GF-D8 (cell line): Measurements from ENCODE around the gene CABP2.
"Not testable (repeated sequence)": the region's sequence is repeated elsewhere in the genome, so short reads cannot be mapped to it uniquely, and the experiment has no call there.

ENCODE experiments used
- DNase-seq: peaks from one replicate; lab custom pipeline; 2025; lab: John Stamatoyannopoulos, UW

CABP2 gene

DNA sequence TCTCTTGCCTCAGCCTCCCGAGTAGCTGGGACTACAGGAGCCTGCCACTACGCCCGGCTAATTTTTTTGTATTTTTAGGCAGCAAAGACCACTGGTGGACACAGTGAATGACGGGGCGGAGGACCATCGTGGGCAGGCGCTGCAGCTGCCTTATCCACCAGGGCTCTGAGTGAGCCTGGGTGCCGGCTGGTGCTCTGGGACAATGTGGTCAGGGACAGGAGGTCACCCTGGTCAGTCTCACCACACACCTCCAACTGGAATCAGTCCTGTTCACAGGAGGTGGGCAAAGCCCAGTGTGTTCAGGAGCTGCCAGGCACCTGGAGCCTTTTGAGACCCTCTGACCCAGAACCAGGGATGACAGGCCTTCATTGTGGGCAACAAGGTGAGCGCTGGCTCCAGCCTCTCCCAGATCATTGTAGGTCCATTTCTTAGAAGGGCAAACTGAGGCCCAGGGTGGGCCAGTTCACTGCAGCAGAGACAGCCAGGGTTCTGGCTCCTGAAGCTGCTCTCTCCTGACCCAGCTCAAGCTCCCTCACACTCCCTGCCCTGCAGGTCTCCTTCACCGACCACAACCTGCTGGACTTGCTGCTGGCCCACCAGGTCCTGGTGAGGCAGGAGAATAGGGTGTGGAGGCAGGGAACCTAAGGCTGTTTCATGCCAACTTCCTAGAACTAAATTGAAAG, 15.7 kb upstream of the CABP2 start:
- DNase-seq: no peak

DNA sequence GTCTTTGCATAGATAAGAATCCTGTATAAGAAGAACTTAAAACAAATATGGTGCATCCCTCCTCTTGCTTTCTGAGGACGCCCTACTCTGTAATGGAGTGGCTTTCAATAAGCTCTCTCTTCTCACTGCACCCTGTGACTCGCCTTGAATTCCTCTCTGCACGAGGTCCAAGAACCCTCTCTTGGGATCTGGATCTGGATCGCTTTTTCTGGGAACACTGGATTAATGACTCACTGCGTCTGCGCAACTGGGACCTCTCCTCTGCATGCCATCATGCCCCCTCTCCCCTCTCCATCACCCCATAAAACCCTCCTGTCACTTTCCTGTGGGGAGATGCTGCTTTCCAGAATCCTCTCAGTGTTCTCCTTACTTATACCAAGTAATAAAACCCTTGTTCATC, 15.1 kb upstream of the CABP2 start:
- DNase-seq: no peak

DNA sequence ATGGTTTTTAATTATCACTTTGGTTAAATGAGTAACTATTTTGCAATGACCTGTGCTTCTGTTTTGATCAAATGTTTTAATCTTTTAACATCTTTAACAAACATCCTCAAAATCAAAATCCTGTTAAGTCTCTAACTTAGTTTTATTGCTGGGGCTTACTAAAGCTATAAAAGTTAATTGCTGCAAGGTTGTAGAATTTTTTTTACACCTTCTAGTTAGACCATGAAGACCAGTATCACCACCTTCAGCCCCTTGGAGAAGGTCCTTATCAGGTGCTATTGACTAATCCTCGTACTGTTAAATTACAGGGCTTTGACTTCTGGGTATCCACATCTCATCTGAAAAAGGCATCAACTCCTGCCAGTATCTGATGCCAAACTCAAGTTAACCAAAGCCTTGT, 12.3 kb upstream of the CABP2 start:
- no peak for DNase-seq

DNA sequence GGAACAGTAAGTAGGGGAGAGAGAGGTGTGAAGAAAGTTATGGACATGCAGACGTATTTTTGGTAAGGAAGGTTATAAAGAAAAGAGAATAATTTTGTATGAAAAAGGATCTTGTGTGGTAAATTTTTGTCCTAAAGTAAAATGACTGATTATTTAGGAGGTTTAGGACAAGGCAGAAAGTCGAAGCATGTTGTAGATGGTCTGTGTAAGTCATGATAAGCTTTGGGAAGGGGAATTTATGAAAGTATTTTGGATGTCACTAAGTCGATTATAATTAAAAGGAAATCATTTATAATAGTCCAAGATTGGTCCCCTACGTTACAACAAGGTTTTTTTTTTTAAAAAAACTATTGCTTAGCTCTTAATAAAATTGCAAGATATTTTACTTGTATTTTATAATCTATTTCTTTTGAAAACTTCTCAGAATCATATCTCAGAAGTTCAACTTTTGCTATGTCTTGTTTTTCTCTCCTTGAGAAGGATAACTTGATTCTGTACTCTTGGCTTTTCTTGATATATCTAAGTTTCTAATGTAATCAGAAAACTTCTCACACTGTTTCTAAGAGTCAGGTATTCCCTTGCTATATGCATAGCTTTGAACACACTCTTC, 10.9 kb upstream of the CABP2 start:
- no peak for DNase-seq

DNA sequence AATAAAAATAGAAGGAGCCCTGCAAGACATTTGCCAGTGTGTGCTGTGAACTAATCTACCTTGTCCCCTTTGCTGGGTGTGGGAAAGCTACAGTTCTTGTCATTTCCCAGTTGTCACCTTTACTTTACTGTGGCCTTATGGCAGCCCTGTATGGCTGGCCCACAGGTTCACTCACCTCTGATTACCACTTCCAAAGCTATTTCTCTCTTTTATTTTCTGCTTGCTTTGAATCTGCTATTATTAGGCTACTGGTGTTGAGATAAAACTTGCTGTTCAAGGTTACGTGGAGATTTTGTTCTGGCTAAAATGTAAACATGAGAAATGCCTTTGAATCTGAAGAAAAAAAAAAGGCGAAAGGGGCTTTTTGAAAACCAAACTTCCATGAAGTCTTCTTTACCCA, 9.6 kb upstream of the CABP2 start:
- DNase-seq: no peak

DNA sequence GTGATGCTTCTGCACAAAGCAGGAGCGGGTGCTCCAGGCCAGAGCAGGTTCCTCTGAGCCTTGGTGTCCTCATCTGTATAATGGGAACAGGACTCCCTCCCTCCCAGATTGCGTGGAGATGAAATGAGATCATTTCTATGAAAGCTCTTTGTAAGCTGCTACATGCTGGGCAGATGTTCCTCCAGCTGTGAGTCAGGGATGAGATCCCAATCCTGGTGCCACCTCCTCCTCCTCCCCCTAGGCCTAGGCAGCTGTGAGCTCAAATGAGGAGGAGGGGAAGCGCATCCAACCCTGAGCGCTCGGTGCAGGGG, 7.0 kb upstream of the CABP2 start:
- no peak for DNase-seq

DNA sequence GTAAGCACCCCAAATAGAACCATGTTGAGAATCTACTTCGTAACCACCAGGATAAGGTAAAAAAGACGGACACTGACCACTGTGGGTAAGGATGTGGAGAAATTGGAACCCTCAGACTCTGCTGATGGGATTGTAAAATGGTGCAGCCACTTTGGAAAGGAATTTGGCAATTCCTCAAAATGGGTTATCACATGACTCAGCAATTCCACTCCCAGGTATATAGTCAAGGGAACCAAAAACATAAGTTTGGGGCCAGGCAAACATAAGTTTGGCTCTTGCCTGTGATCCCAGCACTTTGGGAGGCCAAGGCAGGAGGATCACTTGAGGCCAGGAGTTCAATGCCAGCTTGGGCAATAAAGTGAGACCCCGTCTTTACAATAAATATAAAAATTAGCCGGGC, 5.1 kb upstream of the CABP2 start:
- DNase-seq: no peak

DNA sequence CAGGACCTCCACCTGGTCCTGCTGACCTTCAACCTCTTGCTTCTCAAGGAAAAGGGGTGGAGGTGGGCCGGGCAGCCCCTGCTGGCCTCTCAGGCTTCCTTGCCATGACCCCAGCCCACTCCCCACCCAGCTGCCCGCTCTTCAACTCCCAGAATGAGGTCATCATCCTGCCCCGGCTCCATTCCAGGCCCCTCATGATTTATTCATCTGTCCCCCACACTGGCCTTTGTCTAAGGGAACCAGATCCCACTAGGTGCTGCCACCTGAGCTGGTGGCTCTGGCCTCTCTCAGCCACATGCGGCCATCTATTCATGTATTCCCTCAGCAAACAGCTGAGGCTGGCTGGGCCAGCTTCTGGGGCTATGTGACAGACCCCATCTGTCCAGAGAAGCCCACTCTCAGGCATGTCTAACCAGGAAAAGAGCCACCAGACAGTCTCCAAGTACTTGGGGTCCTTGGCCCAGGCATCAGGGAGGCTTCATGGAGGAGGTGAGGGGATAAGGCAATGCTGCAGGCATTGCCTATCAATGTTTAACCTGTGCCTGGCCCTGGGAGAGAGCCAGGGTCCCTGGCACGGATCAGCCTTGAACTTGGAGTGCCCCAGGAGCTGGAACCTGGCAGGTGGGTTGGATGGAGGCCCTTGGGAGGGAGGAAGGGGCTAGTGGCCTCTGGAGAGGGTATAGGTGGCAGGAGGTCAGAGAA, 2.2 kb upstream of the CABP2 start:
- no peak for DNase-seq

DNA sequence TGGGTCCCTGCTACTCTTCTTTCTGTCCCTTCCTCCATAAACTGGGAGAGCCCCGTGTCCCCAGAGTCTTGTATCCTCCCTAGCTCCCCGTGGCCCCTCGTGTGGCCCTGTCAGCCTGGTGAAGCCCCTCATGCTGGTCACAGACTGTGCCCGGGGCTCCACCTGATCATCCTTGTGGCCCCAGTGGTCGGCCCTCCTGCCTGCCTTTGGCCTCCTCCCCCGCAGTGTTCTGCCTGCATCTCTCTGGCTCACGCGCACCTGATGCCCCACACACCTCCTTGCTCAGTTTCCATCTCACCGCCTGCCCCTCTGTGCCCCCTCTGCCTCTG, 1.2 kb upstream of the CABP2 start:
- DNase-seq: no peak

DNA sequence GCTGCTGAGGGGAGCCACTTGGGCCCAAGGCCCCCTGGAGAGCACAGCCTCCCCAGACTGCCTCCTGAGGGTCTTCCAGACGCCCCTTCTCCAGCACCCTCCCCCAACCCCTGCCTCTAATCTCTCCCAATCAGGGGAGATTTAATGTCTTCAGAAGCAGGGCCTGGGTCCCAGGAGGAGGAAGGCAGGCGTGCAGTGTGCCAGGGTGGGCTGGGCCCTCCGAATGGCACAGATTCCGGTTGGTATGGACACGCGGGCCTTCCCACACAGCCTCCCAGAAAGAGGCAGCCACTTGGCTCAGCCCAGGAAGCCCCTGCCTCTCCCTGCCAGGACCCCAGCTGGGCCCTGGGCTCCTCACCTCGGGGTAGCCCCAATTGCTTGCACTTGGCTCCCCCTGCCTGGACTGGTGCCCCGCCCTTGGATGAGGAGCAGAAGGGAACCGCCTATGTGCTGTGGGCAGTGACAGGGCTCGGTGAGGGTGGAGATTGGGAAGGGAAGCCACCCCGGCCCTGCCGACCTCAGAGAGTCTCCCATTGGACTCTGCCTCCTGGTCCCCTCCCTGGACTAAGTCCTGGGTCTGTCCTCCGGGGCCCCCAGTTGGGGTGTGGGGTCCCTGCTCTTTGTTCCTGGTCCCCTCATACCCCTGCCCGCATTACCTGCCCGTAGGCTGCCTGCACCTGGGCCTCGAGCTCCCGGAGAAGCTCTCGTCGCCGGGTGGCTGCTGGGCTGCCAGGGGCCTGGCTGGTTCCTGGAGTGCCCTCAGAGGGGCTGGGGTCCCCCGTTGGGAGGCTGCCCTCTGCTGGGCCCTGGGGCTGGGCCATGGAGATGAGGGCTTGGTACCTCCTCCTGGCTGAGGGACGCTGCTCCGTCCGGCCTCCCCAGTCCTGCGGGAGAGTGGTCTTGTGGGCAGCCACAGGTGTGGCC, 572 bp upstream of the CABP2 start:
- DNase-seq: no peak

DNA sequence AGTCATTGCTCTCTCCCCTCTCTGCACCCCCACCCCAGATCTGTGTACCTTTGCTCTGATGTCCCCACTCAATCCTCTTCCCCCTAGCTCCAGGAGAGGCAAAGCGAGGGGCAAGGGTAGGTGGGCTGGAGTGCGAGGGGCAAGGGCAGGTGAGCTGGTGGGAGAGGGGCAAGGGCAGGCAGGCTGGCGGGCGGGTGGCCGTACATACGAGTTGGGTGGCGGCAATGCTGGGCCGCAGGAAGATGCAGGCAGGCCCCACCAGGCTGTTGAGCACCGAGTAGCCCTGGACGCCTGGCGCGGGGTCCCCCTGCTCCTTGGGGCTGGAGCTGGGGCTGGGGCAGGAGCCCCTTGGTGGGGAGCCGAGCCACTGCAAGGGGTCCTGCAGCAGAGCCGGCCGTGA, 908 bp downstream of the CABP2 start:
- no peak for DNase-seq

DNA sequence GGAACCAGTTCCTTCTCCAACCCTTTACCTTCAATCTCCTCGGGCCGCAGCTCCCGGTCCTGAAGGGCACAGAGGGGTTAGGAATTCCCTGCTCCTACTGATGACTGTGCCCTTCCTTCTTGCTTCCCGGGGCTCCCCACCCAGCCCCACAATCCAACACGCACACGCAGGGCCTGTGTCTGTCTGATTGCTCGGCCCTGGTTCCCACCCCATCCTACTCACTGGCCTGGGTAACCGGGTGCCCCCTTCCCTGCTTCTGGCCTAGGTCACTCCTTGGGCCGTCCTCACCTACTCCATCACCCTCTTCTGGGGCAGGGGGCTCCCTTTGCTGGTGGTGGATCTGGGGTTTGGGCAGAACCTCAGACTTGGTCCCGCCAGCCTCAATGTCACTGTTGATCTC, 1.3 kb downstream of the CABP2 start:
- DNase-seq: no peak

DNA sequence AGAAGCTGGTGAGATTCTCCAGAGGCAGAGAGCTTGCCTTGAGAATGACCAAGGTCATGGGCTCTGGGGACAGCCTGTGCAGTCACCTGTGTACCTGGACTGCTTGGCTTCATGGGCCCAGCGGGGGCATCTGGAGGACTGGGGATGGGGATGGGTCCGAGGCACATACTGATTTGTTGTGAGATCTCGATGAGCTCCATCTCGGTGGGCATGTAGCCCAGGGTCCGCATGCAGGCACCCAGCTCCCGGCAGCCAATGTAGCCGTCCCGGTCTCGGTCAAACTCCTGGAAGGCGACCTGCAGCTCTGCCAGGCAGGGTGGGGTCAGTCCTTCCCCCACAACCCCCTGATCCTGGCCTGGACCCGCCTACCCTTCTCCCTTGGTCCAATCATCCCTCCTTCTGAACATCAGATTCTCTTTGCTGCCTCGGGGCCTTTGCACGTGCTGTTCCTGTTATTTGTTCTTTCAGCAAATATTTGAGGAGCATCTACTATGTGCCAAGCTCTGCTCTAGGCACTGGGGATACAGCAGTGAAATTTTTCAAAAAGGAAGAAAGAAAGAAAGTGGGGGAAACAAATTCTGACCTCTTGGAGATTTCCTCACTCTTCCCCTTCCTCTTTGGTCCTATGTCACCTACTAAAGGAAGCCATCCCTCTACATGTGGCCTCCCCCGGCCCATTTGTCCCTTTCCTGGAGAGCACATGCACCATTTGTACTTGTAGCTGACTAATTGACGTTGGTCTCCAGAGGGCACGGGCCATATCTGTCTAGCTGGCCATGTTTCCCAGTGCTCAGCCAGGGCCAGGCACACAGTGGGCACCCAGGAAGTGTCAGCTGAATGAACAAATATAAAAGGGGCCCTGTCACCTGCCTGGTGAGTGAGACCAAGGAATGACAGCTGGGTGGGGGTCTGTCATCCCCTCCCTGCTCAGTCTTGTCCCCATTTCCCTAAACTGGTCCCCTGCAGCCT, 2.1 kb downstream of the CABP2 start:
- no peak for DNase-seq

DNA sequence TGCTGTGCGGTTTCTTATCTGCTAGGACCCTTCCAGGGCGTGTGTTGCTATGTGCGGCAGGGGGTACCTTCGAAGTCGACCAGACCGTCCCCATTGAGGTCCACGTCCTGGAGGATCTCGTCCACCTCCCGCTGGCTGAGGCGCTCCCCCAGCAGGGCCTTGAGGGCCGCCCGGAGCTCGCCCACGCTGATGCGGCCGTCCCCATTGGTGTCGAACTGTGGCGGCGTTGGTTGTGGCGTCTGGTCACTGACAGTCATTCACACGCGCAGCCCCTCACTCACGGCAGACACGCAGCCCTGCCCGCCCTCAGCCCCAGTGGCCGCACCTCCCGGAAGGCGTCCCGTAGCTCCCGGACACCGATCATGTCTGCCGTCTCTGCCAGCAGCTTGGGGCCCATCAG, 3.5 kb downstream of the CABP2 start:
- DNase-seq: no peak

DNA sequence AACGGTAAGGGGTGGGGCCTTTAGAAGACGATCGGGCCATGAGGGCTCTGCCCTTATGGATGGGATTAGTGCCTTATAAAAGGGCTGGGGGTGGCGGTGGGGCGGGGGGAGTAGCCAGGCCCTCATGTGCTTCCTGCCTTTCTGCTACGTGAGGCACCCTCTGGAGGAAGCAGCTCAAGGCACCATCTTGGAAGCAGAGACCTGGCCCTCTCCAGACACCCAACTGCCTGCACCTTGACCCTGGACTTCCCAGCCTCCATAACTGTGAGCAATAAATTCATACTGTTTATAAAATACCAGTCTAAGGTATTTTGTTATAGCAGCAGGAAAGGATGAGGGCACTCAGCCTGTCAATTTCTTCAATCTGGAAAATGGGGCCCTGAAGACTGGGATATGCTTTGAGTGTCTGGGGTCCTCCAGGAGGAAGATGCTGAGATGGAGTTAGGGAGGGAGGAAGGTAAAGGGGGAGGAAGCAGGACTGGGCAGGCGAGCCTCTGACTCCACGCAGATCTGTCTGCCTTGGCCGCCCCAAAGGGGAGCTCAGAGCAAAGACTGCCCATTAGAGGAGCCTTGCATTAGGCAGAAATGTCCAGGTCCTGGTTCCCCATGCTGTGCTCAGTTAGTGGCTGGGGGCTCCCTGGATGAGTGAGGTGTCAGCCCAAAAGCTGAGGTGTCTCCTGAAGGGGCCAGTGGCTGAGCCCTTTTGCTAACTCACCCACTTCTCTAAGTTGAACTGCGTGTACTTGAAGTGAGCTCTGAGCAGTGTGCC, 5.3 kb downstream of the CABP2 start:
- DNase-seq: no peak

DNA sequence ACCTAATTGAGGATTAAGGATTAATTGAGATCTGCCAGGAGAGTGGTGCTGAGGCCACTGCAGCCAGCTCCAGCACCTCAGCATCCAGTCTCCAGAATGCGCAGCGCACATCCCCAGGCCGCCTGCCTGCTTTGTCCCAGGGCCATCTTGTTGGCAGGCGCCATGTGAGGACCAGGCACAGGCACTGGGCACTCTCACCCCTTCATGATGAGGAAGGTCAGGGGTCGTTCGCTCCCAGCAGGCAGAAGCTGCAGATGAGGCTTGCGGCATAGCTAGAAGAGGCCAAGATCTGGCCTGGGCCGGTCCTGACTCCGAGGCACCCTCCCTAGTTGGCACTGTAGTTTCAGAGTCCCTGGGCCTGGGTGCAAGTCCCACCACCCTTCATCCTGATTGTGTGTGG, 6.4 kb downstream of the CABP2 start:
- DNase-seq: no peak

DNA sequence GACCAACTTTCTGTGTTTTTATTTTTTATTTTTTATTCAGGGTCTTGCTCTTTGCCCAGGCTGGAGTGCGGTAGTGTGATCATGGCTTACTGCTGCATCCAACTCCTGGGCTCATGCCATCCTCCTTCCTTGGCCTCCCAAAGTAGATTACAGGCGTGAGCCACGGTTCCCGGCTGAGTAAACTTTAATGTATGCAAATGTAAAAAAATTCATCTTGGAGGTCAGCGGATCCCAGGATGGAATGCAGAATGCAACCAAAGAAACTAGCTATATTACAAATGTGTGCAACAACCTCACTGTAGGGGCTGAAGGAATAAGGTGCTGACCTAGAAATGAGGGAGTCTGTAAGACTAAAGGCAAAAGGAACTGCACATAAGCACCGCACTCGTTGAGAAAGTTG, 9.1 kb downstream of the CABP2 start:
- no peak for DNase-seq

DNA sequence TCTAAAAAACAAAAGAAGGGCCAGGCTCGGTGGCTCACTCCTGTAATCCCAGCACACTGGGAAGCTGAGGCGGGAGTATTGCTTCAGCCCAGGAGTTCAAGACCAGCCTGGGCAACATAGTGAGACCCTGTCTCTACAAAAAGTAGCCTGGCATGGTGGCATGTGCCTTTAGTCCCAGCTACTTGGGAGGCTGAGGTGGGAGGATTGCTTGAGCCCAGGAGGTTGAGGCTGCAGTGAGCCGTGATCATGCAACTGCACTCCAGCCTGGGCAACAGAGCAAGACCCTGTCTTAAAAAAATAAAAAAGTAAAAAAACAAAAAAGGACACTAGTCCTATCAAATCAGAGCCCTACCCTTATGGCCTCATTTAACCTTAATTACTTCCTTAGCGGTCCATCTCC, 11.7 kb downstream of the CABP2 start:
- not testable (repeated sequence) for DNase-seq

DNA sequence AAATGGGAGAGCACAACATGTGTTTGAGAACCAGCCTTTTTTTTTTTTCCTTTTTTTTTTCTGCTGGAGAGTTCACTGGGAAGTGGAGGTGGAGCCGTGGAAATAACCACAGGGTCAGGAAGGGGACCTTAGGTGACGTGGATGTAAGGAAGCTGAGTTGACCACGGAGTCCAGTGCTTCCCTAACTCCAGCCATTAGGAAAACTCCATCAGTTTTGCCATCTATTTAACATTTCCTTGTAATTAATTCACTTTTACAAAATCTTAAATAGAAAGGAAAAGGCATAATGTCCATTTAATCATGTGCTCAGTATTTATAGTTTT, 13.3 kb downstream of the CABP2 start:
- DNase-seq: no peak

DNA sequence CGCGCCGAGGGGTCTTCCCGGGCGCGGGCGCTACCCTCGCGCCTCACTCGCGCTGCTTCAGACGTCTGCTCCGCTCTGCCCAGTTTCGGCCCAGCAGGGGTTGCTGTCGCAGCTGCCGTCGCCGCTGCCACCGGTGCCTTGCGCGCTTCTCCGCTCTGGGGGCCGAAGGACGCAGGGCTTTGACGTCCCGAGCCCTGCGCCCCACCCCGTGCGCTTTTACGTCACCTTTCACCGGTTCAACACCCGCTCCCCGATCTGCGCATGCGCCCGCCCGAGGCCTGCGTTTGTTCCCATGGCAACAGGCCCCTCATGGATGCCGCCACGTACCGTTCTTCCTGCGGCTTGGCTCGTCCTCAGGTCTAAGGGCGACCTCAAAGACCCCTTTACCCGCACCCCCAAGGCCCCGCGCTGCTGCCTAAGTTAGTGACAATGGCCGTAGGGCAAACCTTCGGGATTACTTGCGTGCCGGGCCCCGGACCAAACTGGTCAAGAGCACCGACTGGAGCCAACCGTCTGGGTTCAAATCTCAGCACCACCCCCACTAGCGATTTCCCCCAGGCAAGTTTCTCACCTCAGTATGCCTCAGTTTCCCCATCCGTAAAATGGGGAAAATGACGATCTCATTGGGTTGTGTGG, 14.6 kb downstream of the CABP2 start:
- peak; percentile 74 for DNase-seq
